ENCODE measurements around the gene CCDC110.

DNA sequence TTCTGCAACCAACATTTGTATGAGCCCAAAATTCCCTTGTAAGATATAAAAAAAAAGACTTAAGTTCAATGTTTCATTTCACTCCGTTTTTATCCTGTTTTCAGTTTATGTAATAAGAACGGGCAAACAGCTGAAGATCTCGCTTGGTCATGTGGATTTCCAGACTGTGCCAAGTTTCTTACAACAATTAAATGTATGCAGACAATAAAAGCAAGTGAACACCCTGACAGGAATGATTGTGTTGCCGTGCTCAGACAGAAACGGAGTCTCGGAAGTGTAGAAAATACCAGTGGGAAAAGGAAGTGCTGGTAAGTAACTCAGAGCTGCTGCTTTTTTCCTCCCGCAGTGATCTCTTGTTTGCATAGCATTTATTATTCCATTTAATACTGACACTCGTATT is 72.1 kb downstream of the CCDC110 start:
- no peak for TF ChIP-seq POLR2AphosphoS5 (IDR thresholded peaks at IDR 0.05; ENCODE audit: low read depth)
- TF ChIP-seq CTCF (IDR thresholded peaks at IDR 0.05; ENCODE audit: insufficient read depth, low read length): no peak
- no peak for TF ChIP-seq GABPA (IDR thresholded peaks at IDR 0.05; ENCODE audit: low read depth)
- TF ChIP-seq SPI1 (IDR thresholded peaks at IDR 0.05; ENCODE audit: borderline replicate concordance, low read depth): no peak
- TF ChIP-seq, protein P1, sequence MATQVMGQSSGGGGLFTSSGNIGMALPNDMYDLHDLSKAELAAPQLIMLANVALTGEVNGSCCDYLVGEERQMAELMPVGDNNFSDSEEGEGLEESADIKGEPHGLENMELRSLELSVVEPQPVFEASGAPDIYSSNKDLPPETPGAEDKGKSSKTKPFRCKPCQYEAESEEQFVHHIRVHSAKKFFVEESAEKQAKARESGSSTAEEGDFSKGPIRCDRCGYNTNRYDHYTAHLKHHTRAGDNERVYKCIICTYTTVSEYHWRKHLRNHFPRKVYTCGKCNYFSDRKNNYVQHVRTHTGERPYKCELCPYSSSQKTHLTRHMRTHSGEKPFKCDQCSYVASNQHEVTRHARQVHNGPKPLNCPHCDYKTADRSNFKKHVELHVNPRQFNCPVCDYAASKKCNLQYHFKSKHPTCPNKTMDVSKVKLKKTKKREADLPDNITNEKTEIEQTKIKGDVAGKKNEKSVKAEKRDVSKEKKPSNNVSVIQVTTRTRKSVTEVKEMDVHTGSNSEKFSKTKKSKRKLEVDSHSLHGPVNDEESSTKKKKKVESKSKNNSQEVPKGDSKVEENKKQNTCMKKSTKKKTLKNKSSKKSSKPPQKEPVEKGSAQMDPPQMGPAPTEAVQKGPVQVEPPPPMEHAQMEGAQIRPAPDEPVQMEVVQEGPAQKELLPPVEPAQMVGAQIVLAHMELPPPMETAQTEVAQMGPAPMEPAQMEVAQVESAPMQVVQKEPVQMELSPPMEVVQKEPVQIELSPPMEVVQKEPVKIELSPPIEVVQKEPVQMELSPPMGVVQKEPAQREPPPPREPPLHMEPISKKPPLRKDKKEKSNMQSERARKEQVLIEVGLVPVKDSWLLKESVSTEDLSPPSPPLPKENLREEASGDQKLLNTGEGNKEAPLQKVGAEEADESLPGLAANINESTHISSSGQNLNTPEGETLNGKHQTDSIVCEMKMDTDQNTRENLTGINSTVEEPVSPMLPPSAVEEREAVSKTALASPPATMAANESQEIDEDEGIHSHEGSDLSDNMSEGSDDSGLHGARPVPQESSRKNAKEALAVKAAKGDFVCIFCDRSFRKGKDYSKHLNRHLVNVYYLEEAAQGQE (IDR thresholded peaks at IDR 0.05; ENCODE audit: insufficient replicate concordance, low read depth): no peak
